ENCODE measurements around the gene DPF1.
"Not testable (repeated sequence)": the region's sequence is repeated elsewhere in the genome, so short reads cannot be mapped to it uniquely, and the experiment has no call there.

DPF1 gene

DNA sequence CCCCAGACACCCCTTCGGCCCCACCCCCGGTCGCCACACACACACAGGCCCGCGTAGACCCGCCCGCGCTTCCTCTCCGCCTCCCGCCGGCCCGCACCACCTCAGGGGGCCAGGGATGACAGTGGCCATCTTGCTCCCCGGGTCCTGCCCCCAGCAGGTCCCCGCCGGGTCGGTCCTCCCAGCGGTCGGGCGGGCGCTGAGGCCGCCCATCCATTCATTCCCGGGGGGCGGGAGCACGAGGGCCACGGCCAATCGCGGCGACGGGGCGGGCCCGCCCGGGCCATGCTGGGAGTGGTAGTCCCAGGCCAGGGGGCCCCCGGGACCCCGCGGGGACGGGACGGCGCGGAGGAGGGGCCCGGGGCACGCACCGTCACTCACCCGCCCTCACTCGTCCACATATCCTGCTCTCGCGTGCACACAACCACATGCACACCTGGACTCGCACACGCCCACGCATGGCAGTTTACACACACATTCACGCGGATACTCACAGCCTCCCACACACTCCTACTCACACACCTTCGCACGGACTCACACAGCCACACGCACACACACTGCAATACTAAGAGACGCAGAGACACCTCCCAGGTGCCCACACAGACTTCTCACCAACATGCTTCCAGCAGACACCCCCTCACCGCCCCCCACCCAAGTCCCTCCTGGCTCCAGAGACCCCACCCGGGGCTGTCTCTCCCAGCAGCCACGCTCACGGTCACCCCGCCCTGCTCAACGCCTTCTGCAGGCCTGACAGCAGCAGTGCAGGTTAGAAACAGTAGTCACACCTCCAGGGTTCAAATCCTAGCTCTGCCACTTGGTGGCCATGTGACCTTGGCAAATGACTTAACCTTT lies at the start of gene DPF1:
Gene DPF1 (minus strand): TSS at position 209 of the 849 bp plus-strand sequence. CDS start 80 bp downstream, at position 129.
- peak; percentile 37 for DNase-seq

DNA sequence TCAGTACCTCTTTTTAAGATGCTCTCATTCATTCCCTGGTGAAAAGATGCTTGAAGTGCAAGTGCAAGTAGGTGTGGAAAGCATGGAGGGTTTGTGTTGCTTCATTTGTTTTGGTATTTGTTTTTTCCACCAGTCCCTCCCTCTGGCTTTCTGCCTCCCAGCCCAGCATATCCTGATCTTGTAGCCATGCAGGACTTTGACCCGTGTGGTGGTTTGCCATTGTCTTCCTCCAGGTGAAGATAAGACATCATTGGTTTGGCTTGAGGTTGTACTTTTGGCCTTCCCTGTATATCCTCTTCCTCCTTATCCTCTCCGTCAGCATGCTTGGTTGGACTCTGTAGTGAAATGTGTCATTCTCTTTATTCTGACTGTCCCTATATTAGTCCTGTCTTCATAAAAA lies 49.5 kb upstream of the DPF1 start:
- DNase-seq, result no peak

DNA sequence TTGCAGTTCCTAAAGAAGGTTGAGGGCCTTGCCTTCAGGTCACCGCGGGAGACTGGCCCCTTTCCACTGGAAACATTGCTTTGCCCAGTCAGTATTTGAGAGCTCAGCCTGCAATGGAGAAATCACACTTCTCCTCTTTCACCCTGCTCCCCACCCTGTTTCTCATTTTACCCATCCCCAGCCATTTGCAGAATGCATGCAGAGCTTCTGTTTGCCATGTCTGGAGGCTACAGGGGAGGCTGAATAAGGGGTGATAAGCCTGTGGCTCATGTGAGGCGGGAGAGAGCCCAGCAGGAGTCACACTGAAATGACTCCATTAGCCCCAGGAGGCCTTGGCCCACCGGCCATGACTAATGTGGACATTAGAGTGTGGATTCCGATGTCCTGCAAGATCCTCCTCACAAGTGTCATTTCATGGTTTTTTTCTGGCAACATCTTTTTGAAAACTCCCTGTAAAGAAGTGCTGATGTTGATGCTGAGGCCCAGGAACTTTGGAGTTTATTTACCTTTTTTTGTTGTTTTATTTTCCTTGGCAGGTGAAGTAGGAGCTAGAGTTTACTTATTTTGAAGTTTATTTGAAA lies 46.7 kb upstream of the DPF1 start:
- DNase-seq, result no peak

DNA sequence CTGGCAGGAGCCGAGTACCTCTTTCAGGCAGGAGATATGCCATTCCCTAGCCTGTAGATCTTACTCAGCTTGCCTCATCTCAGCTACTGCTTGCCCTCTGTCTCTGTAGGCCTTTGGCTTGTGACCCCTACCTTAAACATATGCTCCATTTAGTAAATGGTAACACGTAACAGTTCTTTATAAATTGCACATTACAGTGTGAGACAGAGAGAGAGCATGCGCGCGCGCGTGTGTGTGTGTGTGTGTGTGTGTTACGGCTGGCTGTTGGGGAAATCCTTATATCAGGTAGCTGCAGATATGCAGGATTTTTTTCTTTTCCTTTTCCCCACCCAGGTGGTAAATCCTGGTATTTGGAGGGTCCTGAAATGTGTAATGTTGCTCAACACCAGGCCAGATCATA lies 44.5 kb upstream of the DPF1 start:
- DNase-seq, result no peak

DNA sequence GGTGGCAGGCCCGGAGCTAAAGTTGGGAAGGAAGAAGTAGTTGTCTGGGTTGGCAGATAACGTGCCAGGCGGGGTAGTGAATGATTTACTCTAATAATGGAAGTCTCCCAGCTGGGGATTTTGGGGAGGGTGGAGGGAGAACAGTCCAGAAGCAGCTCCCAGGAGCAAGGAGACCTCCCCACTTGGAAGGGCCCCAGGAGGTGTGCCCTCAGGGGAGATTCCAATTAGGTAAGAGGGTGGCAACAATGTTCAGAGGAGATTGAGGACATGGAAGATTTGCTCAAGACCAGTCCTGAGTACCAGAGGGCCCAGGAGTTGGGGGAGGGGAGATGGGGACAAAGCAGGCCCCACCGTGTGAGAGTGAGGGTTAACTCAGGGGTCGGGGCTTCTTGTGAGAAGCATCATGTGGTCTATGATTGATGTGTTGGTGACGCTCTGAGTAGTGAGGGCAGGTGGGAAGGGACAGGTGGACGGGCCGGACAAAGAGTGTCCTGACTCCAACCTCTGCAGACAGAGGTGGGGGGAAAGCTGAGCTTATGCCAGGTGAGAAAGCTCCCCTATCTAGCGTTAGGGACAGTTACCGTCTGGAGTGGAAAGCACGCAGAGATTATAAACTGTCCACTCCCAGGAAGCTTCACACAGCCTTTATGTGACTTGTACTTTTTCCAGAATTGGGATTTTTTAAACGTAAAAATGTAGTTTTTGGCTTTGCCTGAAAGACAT lies 43.9 kb upstream of the DPF1 start:
- DNase-seq, result no peak

DNA sequence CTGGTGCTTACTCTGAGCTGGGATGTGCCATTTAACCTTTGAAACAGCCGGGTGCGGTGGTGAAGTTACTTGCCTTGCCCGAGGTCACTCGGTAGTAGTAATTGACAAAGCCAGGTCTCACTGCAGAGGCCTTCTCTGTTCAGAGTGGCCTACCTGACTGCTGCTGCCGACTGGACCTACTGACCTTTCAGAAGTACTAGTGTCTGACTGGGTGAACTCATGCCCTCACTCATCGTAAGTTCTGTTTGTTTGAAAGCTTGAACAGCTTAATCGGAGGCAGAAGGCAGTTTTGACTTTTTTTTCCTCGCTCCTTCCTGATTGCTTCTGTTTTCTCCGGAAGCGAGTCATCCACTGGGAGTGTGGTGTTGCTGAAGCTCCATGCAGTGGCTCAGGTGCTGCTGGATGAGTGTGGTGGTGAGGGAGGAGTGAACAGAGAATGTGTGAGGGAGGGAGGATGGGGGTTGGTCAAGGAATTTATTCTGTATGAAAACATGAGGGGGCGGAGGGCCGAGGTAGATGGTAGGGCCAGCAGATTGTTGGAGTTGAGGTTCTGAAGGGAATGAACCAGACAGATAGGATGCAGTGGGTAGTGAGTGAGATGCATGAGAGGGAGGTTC lies 43.1 kb upstream of the DPF1 start:
- no peak for DNase-seq

DNA sequence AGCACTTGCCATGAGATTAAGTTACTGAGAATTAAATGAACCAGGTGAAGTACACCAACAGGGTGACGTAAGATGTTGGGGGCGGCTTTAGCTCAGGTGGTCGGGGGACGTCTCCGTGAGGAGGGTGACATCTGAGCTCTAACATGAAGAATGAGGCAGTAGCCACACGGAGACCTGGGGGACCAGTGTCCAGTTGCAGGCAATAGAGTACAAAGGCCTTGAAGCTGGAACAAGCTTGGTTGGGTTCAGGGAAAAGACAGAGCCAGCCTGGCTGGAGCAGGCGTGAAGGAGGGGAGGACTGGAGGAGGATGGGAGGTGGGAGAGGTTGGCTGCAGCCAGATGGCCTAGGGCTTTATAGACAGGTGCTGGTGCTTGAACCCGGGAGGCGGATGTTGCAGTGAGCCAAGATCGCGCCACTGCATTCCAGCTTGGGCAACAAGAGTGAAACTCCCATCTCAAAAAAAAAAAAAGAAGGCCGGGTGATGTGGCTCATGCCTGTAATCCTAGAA lies 42.0 kb upstream of the DPF1 start:
- no peak for DNase-seq

DNA sequence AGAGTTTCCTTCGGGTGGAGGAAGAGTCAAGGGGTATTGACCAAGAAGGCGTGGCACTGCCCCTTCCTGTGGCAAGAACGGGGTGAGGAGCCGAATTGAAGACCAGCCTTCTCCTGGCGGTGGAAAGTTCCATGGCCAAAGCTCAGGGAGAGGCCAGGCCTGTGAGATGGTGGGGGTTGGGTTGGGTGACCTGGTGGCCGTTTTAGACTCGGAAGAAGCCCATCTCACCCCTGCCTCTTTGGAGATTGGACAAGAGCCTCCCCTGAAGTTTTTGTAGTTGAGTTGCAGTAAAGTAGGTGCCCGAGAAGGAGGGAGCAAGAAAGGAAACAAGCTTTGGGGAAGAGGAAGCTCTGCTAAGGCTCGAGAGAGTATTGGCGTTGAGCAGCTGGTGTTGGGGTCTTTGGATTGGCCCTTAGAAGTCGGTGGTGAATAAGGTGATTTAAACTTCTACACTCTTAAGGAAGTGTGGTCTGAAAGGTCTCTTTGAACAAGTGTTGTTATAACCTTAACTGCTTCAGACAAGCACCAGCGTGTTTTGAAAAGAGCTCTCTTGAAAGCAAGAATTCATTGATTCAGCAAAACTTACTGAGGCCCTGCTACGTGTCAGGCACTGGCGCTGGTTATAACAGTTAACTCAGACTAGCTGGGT lies 41.3 kb upstream of the DPF1 start:
- DNase-seq, result peak; percentile 5

DNA sequence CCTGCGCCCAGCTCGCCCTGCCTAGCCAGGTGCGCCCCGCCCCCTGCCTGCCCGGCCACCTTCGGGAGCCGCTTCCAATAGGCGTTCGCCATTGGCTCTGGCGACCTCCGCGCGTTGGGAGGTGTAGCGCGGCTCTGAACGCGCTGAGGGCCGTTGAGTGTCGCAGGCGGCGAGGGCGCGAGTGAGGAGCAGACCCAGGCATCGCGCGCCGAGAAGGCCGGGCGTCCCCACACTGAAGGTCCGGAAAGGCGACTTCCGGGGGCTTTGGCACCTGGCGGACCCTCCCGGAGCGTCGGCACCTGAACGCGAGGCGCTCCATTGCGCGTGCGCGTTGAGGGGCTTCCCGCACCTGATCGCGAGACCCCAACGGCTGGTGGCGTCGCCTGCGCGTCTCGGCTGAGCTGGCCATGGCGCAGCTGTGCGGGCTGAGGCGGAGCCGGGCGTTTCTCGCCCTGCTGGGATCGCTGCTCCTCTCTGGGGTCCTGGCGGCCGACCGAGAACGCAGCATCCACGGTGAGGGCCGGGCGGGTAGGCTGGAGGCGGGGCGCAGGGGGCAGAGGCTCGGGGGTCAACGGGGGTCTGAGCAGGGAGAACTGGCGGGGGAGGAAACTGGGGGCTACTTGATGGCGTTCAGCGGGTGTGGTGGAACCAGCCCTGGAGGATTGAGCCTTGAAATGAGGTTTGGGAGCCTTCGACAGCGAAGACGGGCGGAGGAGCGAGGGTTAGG lies 40.6 kb upstream of the DPF1 start, which contains the start of gene SPINT2:
Gene SPINT2 (plus strand): TSS at position 88 of the 727 bp plus-strand sequence. CDS start 320 bp downstream, at position 408.
- no peak for DNase-seq

DNA sequence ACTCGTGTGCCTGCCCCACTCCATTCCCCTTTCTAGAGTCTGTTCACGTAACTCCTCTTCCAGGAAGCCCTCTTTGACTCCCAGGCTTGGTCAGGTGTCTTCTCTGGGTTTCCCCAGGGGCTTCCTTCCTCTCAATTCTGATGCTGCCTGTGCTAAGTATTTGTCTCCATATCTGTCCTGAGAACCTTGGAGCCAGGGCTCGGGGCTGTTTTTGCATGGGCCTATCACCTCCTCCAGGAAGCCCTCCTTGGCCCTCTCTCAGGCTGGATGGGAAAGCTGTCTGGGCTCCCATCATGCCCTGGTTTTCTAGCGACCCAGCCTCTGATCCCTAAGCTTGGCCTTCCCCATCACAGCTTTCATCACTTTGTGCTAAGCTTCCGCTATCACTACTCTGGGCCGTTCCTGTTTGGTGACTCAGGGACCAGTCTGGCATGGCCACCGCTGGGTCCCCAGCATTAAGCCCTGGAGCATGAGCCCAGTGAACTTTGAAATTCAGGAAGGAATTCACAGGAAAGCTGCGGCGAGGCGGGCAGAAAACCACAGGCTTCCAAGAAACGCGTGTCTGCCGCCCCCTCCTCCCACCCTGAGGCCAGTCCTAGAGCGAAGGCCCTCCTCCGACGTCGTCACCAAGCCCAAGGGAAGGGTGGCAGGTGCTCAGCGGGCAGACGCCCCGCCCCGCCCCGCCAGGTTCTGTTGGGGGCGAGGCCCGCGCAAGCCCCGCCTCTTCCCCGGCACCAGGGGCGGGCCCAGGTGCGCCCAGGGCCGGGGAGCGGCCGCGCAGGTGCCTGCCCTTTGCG lies 39.9 kb upstream of the DPF1 start:
- DNase-seq, result peak; percentile 86

DNA sequence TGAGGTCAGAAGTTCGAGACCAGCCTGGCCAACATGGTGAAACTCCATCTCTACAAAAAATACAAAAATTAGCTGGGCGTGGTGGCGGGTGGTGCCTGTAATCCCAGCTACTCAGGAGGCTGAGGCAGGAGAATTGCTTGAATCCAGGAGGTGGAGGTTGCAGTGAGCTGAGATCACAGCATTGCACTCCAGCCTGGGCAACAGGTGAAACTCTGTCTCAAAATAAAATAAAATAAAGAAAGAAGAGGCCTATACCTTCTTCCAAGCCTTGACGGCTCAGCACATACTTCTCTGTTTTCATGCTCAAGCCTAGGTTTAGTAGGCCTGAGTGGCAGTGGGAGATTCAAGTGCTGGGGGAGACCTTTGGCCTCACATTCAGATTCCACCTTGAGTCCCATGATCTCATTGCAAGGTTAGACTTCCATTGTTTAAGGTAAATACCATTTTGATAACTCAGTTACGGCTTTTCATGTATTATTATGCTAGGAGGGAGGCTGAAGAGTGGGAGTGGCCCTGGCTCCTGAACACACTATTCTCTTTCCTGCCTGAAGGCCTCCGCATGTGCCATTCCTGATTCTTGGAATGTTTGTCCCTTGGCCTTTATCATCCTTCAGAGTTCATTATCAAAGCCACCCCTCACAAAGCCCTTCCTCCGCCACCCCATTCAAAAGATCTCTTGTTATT lies 38.7 kb upstream of the DPF1 start:
- DNase-seq, result no peak

DNA sequence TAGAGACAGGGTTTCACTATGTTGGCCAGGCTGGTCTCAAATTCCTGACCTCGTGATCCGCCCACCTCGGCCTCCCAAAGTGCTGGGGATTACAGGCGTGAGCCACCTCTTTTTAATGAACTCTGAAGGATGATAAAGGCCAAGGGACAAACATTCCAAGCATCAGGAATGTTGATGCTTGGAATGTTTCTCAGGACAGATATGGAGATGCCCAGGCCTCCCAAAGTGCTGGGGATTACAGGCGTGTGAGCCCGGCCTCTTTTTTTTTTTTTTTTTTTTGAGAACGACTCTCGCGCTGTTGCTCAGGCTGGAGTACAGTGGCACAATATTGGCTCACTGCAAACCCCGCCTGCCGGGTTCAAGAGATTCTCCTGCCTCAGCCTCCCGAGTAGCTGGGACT lies 37.9 kb upstream of the DPF1 start:
- DNase-seq, result not testable (repeated sequence)

DNA sequence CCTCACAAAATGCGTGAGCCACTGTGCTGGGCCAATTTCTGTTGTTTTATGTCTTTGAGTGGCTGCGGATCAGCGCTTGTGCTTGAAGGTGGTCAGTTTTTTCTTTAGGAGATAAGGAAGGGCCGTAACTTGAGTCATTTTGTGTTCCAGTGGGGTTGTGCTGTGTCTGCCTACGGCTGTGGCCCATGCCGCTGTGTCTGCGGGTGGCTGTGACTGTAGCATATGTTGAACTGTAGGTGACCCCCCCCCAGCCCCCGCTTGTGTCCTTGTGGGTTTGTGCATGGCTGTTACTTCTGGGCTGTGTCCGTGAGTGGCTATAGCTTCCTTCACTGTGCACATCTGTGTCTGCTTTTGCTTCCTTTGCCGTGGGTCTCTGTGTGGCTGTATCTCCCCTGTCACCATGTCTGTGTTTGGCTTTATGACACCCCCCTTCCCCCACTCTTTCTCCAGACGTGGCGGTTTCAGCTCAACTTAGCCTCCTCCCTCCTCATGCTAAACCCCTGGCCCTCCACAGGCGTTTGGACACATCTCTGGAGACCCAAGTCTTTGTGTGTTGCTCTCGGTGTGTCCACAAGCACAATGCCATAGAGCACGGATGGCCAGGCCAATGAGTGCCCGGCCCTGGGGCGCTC lies 31.5 kb upstream of the DPF1 start:
- no peak for DNase-seq

DNA sequence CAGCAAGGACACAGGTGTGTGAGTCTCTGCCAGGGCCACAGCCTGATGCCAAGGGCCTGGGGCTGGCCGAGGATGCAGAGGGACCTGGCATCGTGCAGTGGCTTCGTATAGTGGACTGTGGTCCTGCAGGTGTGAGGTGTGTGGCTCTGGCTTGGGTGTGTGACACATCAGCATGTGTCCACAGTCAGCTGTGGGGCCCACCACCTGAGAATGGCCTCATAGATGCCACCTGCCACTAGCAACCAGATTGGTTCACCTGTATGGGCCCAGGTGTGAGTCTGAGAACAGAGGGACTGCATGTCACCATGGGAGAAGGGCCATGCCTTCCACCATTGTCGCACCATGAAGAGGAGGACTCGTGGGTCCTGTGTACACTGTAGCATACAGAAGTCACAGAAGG lies 29.8 kb upstream of the DPF1 start:
- no peak for DNase-seq

DNA sequence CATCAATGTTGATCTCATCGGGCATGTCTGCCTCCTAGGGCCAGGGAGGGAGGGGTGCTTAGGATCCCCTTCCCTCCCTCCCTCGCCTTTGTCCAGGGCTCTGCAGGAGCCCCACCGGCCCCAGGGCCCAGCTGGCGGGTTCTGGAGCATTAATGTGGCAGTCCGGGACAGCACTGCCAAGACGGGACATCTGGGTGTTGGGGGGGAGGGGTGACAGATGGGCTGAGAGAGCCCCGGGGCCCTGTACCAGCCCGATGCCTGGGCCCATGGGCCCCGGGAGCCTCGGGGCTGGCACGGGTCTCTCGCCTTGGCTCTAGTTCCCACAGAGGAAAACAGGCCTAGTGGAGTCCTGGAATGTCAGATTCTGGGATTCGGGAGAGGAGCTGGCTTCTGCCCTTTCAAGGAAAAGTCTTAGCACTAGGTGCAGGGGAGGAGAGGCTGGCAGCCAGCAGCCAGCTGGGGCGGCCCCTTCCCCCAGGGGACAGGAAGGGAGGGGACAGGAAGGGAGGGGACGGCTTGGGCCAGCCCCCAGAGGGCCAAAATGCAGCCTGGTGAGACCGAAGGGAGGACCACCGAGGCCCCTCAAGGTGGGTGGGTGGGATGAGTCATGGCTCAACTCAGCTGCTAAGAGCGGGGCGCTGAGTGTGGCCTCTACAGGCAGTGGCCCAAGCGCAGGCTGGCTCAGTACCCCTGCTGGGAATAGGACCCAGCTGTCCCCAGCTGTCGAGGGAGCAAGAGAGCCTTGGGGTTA lies 29.1 kb upstream of the DPF1 start:
- DNase-seq, result no peak

DNA sequence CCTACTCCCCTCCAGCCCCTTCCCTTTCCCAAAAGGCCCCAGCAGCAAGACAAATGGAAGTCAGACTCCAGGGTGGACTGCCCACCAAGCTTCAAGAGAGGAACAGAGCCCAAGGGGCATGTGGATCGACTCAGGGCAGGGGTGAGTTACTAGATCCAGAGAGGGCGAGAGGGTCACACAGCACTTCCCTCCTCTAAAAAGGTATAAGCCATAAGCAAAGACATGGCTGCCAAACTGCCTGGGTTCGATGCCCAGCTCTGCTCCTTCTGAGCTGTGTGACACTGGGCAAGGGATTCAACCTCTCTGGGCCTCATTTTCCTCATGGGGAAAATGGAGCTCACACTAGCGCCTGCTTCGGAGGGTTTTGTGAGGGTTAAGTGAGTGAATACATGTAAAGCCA lies 28.4 kb upstream of the DPF1 start:
- no peak for DNase-seq

DNA sequence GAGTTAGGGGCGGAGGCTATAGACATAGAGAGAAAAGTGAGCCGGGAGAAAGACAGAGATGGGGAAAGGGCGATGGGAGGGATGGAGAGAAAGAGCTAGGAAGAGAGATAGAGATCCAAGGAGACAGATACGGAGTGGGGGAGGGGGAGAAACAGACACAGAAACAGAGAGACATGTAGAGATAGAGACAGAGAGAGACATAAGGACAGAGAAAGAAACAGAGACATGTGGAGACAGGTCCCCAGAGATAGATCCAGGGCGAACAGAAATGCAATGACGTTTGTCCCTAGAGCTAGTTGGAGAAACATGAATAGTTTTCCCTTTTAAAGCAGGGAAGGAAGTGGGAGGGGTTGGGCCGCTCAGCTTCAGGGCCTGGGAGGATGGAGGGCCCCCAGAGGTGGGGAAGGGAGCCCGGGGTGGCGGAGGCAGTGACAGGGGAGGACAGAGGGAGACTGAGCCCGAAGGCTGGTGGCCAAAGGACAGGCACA lies 27.6 kb upstream of the DPF1 start:
- no peak for DNase-seq

DNA sequence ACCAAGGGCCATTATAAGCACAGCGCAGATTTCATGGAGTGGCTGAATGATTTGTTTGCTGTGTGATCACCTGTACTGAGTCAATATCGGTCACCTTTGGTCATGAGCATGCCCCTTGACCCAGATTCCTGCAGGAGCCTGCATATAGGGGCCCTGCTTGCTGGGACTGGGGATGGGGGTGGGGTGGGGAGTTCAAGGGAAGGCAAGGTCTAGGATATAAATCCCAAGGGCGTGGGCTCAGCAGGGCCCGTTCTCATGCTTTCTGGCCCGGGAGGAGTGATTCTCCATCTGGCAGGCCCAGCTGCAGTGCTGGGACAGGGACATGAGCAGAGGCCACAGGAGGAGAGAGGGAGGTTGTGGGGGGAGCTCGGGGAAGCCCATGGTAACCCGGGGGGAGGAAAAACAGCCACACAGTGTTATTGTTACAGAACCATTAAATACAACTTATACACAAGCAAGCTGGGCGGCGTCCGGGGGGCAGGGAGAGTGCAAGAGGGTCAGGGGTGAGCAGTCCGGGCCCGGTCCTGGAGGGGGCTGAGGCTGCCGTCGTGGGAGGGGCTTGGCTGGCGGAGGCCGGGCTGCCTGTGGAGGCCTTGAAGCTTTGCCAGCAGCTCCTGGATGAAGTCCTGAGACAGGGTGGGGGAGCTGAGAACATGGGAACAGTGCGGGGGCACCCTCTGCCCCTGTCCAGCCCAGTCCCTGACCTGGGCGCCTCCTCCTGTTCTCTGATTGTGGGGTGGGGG lies 27.0 kb upstream of the DPF1 start:
- no peak for DNase-seq

All from CD4-positive, alpha-beta T cell treated with Interleukin-12 subunit alpha and Interleukin-12 subunit beta, for 1 hour (primary cell).